Kidney (tissue), 14 donors: ENCODE data around the gene ADAM20. TPM values are rescaled to one million over a fixed set of nuclear protein-coding genes. Genes with fewer than 3 reads are reported as not detected.
A peak's percentile ranks its signal among the peaks of the same experiment; 100 is the strongest.

Experiments used
- DNase-seq, 5 donors: peaks; one replicate each; pipeline ENCODE4 v3.0.0-alpha.2; 2013 to 2020
- FAIRE-seq: peaks from 2 replicates; lab custom pipeline; 2012; peaks lifted over from hg19 to GRCh38; lab: Jason Lieb, UNC
- H3K27ac ChIP-seq, 2 donors: one replicate each; pipeline ENCODE4 v1.7.0; 2013; ENCODE audit warnings: low read depth in 2 of 2, low read length in 2 of 2, inconsistent platforms in 1 of 2
- H3K27me3 ChIP-seq: one replicate; pipeline ENCODE4 v1.7.1; 2013; ENCODE audit warnings: low read length, inconsistent platforms; ENCODE audit not compliant: control insufficient read depth, insufficient read depth
- H3K36me3 ChIP-seq, 3 donors: one replicate each; pipeline versions ENCODE4 v1.7.0 to v1.7.1; 2013; ENCODE audit warnings: low read length in 3 of 3, control low read depth in 1 of 3, inconsistent platforms in 1 of 3; ENCODE audit not compliant: insufficient read depth in 3 of 3, control insufficient read depth in 2 of 3
- H3K4me1 ChIP-seq, 3 donors: one replicate each; pipeline versions ENCODE4 v1.7.0 to v1.7.1; 2013; ENCODE audit warnings: low read length in 3 of 3, inconsistent platforms in 1 of 3, low read depth in 1 of 3; ENCODE audit not compliant: control insufficient read depth in 2 of 3, insufficient read depth in 2 of 3
- H3K4me3 ChIP-seq, 3 donors: one replicate each; pipeline versions ENCODE4 v1.7.0 to v1.8.1; 2013; ENCODE audit warnings: low read length in 3 of 3, control low read depth in 1 of 3, inconsistent platforms in 1 of 3
- H3K9ac ChIP-seq, 3 donors: one replicate each; pipeline versions ENCODE4 v1.7.0 to v1.7.1; 2013; ENCODE audit warnings: low read length in 3 of 3, control low read depth in 1 of 3, inconsistent platforms in 1 of 3
- H3K9me3 ChIP-seq, 3 donors: one replicate each; pipeline versions ENCODE4 v1.7.0 to v1.7.1; 2013; ENCODE audit warnings: low read length in 3 of 3, control low read depth in 1 of 3, inconsistent platforms in 1 of 3; ENCODE audit not compliant: control insufficient read depth in 2 of 3, insufficient read depth in 1 of 3
- CTCF ChIP-seq: IDR thresholded peaks from 3 replicates; pipeline ENCODE4 v1.5.1; 2012; ENCODE audit warnings: mild to moderate bottlenecking, moderate library complexity, borderline replicate concordance; ENCODE audit not compliant: insufficient read depth; ENCODE audit errors: extremely low read depth
- intact Hi-C: fragments of 100-400 bp; cut with DNase I; formaldehyde crosslinking; loops from one replicate; pipeline ENCODE4 v1.11.1; 2022
- polyA plus RNA-seq: library from polyadenylated mRNA; stranded (reverse); fragments of 350-450 nt; fragmentation: Illumina TruSeq; extraction: RNeasy Lipid Tissue Mini Kit (QIAGEN cat#74804); gene quantifications from one replicate; pipeline ENCODE4 v1.2.3, GENCODE V29; 2014; ENCODE audit warnings: low read depth, low replicate concordance; ENCODE audit not compliant: insufficient read depth
- total RNA-seq: library from RNA; stranded (reverse); fragmentation: NEBNext Ultra II Directional; extraction: Animal tissue kit (Norgen Biotek cat#: 25700); gene quantifications from one replicate; pipeline ENCODE4 v1.2.1, GENCODE V29; 2021
- donor health status: control.
- donor health status: control.
- donor health status: control.
- donor health status: control.
- donor health status: control.
- donor health status: DM: yes; HTN: yes; CAD: no.
- donor health status: Normal renal cell carcinoma (clear cell type).

The ADAM20 gene
- total and polyA plus RNA-seq, 2 donors from 2014 or later = 1.2 TPM; not detected in 1

- H3K9me3 ChIP-seq = no peaks in the 10 kb centered on the region
- DNase-seq = no peak
- H3K27me3 ChIP-seq = no peaks in the 10 kb centered on the region
- H3K4me1 ChIP-seq = no peaks in the 10 kb centered on the region
- intact Hi-C loops = no loop called here
- no peak overlapping the region for H3K9ac ChIP-seq
- H3K27ac ChIP-seq = no peak overlapping the region
- no peak for FAIRE-seq
- H3K36me3 ChIP-seq = peaks cover 0 to 4% (median 0%) of the 10 kb centered on the region in 3 donors
- H3K4me3 ChIP-seq = no peak overlapping the region
- TF ChIP-seq CTCF = no peak
Observed at GRCh38 chr14:70558356-70558755, 23.6 kb upstream of the ADAM20 start.

GRCh38 chr14:70555890-70556289 is 21.1 kb upstream of the ADAM20 start:
- Histone ChIP-seq H3K4me1 (no peaks in the 10 kb centered on the region), H3K9ac (no peak overlapping the region), H3K27me3 (no peaks in the 10 kb centered on the region), H3K9me3 (no peaks in the 10 kb centered on the region), H3K36me3 (no peaks in the 10 kb centered on the region), H3K4me3 (no peak overlapping the region), H3K27ac (no peak overlapping the region)
- TF ChIP-seq CTCF = no peak
- no peak for FAIRE-seq
- intact Hi-C loops = no loop called here
- DNase-seq = peak in 4 of 5 donors; percentile 13 to 49 (median 24)

GRCh38 chr14:70538087-70538486 is 3.3 kb upstream of the ADAM20 start:
- DNase-seq (no peak), FAIRE-seq (no peak)
- H3K9me3 ChIP-seq = no peaks in the 10 kb centered on the region
- H3K27me3 ChIP-seq = no peaks in the 10 kb centered on the region
- no peak overlapping the region for H3K9ac ChIP-seq
- no peak overlapping the region for H3K4me3 ChIP-seq
- no peaks in the 10 kb centered on the region for H3K4me1 ChIP-seq
- no peak for TF ChIP-seq CTCF
- H3K27ac ChIP-seq = no peak overlapping the region
- H3K36me3 ChIP-seq = peaks cover 0 to 3% (median 0%) of the 10 kb centered on the region in 3 donors
- intact Hi-C loops = no loop called here

- TF ChIP-seq CTCF = no peak
- DNase-seq (no peak), FAIRE-seq (no peak)
- no peak overlapping the region for H3K9ac ChIP-seq
- peaks cover 0 to 3% (median 0%) of the 10 kb centered on the region in 3 donors for H3K36me3 ChIP-seq
- no peak overlapping the region for H3K4me3 ChIP-seq
- intact Hi-C loops = no loop called here
- H3K4me1 ChIP-seq = no peaks in the 10 kb centered on the region
- no peak overlapping the region for H3K27ac ChIP-seq
- H3K27me3 ChIP-seq = no peaks in the 10 kb centered on the region
- peaks cover 0 to 9% (median 2%) of the 10 kb centered on the region in 3 donors for H3K9me3 ChIP-seq
Observed at GRCh38 chr14:70536830-70537229, 2.0 kb upstream of the ADAM20 start.
